Stimulated activated CD8-positive, alpha-beta memory T cell treated with anti-CD3 and anti-CD28 coated beads, Interleukin-4, amount 100 ng/mL, for 24 hours (primary cell): ENCODE results near the gene FCAMR.

Experiments used
- DNase-seq: peaks from one replicate; pipeline ENCODE4 v3.0.0-alpha.2; 2020; ENCODE audit warnings: low read depth

Gene FCAMR

DNA sequence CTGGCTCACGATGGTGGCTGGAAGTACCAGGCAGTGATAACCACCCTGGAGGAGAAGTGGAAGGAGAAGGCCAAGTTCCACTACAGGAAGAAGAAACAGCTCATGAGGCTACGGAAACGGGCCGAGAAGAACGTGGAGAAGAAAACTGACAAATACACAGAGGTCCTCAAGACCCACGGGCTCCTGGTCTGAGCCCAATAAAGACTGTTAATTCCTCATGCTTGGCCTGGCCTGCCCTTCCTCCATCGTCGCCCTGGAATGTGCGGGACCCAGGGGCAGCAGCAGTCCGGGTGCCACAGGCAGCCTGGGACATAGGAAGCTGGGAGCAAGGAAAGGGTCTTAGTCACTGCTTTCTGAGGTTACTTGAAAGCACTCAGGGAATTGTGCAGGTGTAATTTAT, 62.2 kb downstream of the FCAMR start:
- DNase-seq = no peak
